ENCODE data around the gene SGK1.

The SGK1 gene

GRCh38 chr6:134303891-134304290 is 14.0 kb downstream of the SGK1 start:
- H3K4me2 ChIP-seq (ENCODE audit: low read length), result no peak overlapping the region
- H2AFZ ChIP-seq (ENCODE audit: low read length), result no peak overlapping the region
- TF ChIP-seq CTCF (IDR thresholded peaks at IDR 0.05; ENCODE audit: low read length) (no peak), EZH2 (IDR thresholded peaks at IDR 0.05; ENCODE audit: borderline replicate concordance, low read length) (no peak)

GRCh38 chr6:134299236-134299635 is 18.7 kb downstream of the SGK1 start:
- H3K27ac ChIP-seq (ENCODE audit: low read depth, low read length, poor library complexity, severe bottlenecking), result no peak overlapping the region
- H3K4me1 ChIP-seq (ENCODE audit: insufficient read depth, low read length, severe bottlenecking), result no peaks in the 10 kb centered on the region
- H3K9me2 ChIP-seq (ENCODE audit: low read depth, low read length), result no peaks in the 10 kb centered on the region

More at GRCh38 chr6:134303891-134304290, 14.0 kb downstream of the SGK1 start:
- Histone ChIP-seq H3F3A (ENCODE audit: insufficient read depth, low read length) (no peaks in the 10 kb centered on the region), H3K4me3 (ENCODE audit: low read depth, low read length, poor library complexity, severe bottlenecking) (no peak overlapping the region), H3K4me1 (ENCODE audit: insufficient read depth, low read length, severe bottlenecking) (no peaks in the 10 kb centered on the region), H4K20me1 (ENCODE audit: insufficient read depth, low read length) (no peaks in the 10 kb centered on the region), H3K79me2 (ENCODE audit: insufficient read depth, low read length) (no peaks in the 10 kb centered on the region), H3K9me3 (ENCODE audit: low read length) (no peaks in the 10 kb centered on the region), H3K9ac (ENCODE audit: low read length) (no peak overlapping the region), H3K27me3 (ENCODE audit: insufficient read depth, low read length) (no peaks in the 10 kb centered on the region), H3K27ac (ENCODE audit: low read depth, low read length, poor library complexity, severe bottlenecking) (no peak overlapping the region), H3K36me3 (ENCODE audit: insufficient read depth, low read length) (no peaks in the 10 kb centered on the region), H3K9me2 (ENCODE audit: low read depth, low read length) (no peaks in the 10 kb centered on the region)

GRCh38 chr6:134296762-134297161 is 21.1 kb downstream of the SGK1 start:
- no peak for TF ChIP-seq EZH2 (IDR thresholded peaks at IDR 0.05; ENCODE audit: borderline replicate concordance, low read length)
- no peak for TF ChIP-seq CTCF (IDR thresholded peaks at IDR 0.05; ENCODE audit: low read length)
- no peak overlapping the region for H3K9ac ChIP-seq (ENCODE audit: low read length)
- H4K20me1 ChIP-seq (ENCODE audit: insufficient read depth, low read length), result no peaks in the 10 kb centered on the region
- H3K4me2 ChIP-seq (ENCODE audit: low read length), result no peak overlapping the region
- H3K79me2 ChIP-seq (ENCODE audit: insufficient read depth, low read length), result no peaks in the 10 kb centered on the region
- no peaks in the 10 kb centered on the region for H3K9me2 ChIP-seq (ENCODE audit: low read depth, low read length)
- H3K4me1 ChIP-seq (ENCODE audit: insufficient read depth, low read length, severe bottlenecking), result no peaks in the 10 kb centered on the region
- no peak overlapping the region for H3K27ac ChIP-seq (ENCODE audit: low read depth, low read length, poor library complexity, severe bottlenecking)
- no peaks in the 10 kb centered on the region for H3K27me3 ChIP-seq (ENCODE audit: insufficient read depth, low read length)
- H3K9me3 ChIP-seq (ENCODE audit: low read length), result no peaks in the 10 kb centered on the region
- no peaks in the 10 kb centered on the region for H3K36me3 ChIP-seq (ENCODE audit: insufficient read depth, low read length)
- H2AFZ ChIP-seq (ENCODE audit: low read length), result no peak overlapping the region
- H3F3A ChIP-seq (ENCODE audit: insufficient read depth, low read length), result no peaks in the 10 kb centered on the region
- H3K4me3 ChIP-seq (ENCODE audit: low read depth, low read length, poor library complexity, severe bottlenecking), result no peak overlapping the region

More at GRCh38 chr6:134299236-134299635, 18.7 kb downstream of the SGK1 start:
- no peak overlapping the region for H3K4me2 ChIP-seq (ENCODE audit: low read length)
- H2AFZ ChIP-seq (ENCODE audit: low read length), result no peak overlapping the region
- no peaks in the 10 kb centered on the region for H3K36me3 ChIP-seq (ENCODE audit: insufficient read depth, low read length)
- H3K79me2 ChIP-seq (ENCODE audit: insufficient read depth, low read length), result no peaks in the 10 kb centered on the region
- H3K27me3 ChIP-seq (ENCODE audit: insufficient read depth, low read length), result no peaks in the 10 kb centered on the region
- H4K20me1 ChIP-seq (ENCODE audit: insufficient read depth, low read length), result no peaks in the 10 kb centered on the region
- H3K9me3 ChIP-seq (ENCODE audit: low read length), result no peaks in the 10 kb centered on the region
- no peak overlapping the region for H3K9ac ChIP-seq (ENCODE audit: low read length)
- TF ChIP-seq CTCF (IDR thresholded peaks at IDR 0.05; ENCODE audit: low read length) (no peak), EZH2 (IDR thresholded peaks at IDR 0.05; ENCODE audit: borderline replicate concordance, low read length) (no peak)
- no peak overlapping the region for H3K4me3 ChIP-seq (ENCODE audit: low read depth, low read length, poor library complexity, severe bottlenecking)
- no peaks in the 10 kb centered on the region for H3F3A ChIP-seq (ENCODE audit: insufficient read depth, low read length)
